Fibroblast of lung (primary cell): Measurements from ENCODE around the gene EIF4G2. TPM values are rescaled to one million over a fixed set of nuclear protein-coding genes. Genes with fewer than 3 reads are reported as not detected.

Experiments
- DNase-seq, 2 donors: peaks; one replicate each; pipeline versions ENCODE4 v3.0.0 to v3.0.0-alpha.2; 2010; ENCODE audit warnings: low read depth in 2 of 2
- H2AFZ ChIP-seq: 2 replicates; pipeline ENCODE4 v1.5.1; 2012; ENCODE audit warnings: low read length, control low read depth, inconsistent platforms
- H3K27ac ChIP-seq: 2 replicates; pipeline ENCODE4 v1.5.1; 2011; ENCODE audit warnings: low read length, control low read depth; ENCODE audit not compliant: insufficient read depth
- H3K27me3 ChIP-seq: 2 replicates; pipeline ENCODE4 v1.5.1; 2011; ENCODE audit warnings: mild to moderate bottlenecking, low read length; ENCODE audit not compliant: control insufficient read depth, insufficient read depth
- H3K36me3 ChIP-seq: 2 replicates; pipeline ENCODE4 v1.5.1; 2011; ENCODE audit warnings: low read length; ENCODE audit not compliant: control insufficient read depth, insufficient read depth
- H3K4me1 ChIP-seq: 2 replicates; pipeline ENCODE4 v1.5.1; 2011; ENCODE audit warnings: low read length; ENCODE audit not compliant: control insufficient read depth, insufficient read depth; ENCODE audit errors: extremely low read depth
- H3K4me2 ChIP-seq: 2 replicates; pipeline ENCODE4 v1.5.1; 2011; ENCODE audit warnings: low read length, control low read depth; ENCODE audit not compliant: insufficient read depth; ENCODE audit errors: extremely low read depth
- H3K4me3 ChIP-seq, 4 experiments: fragments of 200-600 bp in 1 of 4; sonication (generic) in 1 of 4; replicated peaks in 1 of 4; 2 replicates each; pipeline ENCODE4 v1.5.1; 2011 to 2016; ENCODE audit warnings: low read length in 4 of 4, low read depth in 3 of 4, mild to moderate bottlenecking in 3 of 4, control low read depth in 2 of 4, inconsistent platforms in 1 of 4, mixed read lengths in 1 of 4; ENCODE audit not compliant: insufficient read depth in 1 of 4; ENCODE audit errors: control extremely low read depth in 1 of 4
- H3K79me2 ChIP-seq: 2 replicates; pipeline ENCODE4 v1.5.1; 2012; ENCODE audit warnings: mild to moderate bottlenecking, low read length, inconsistent platforms; ENCODE audit not compliant: control insufficient read depth, insufficient read depth
- H3K9ac ChIP-seq: 2 replicates; pipeline ENCODE4 v1.5.1; 2011; ENCODE audit warnings: mild to moderate bottlenecking, low read length, control low read depth; ENCODE audit not compliant: insufficient read depth
- H3K9me3 ChIP-seq: 2 replicates; pipeline ENCODE4 v1.5.1; 2012; ENCODE audit warnings: low read depth, low read length; ENCODE audit not compliant: control insufficient read depth, insufficient read depth
- H4K20me1 ChIP-seq: 2 replicates; pipeline ENCODE4 v1.5.1; 2011; ENCODE audit warnings: low read length; ENCODE audit not compliant: control insufficient read depth, insufficient read depth; ENCODE audit errors: extremely low read depth
- CTCF ChIP-seq, 2 donors: IDR thresholded peaks in 1 of 2; conservative IDR thresholded peaks in 1 of 2; 1 replicate in 1 of 2; 2 replicates in 1 of 2; pipeline ENCODE4 v1.5.1; 2011 to 2012; ENCODE audit warnings: low read length in 2 of 2, control low read depth in 1 of 2, inconsistent platforms in 1 of 2, low read depth in 1 of 2, mild to moderate bottlenecking in 1 of 2
- EZH2 ChIP-seq: IDR thresholded peaks from 2 replicates; pipeline ENCODE4 v1.5.1; 2012; ENCODE audit warnings: low read length, control low read depth, mild to moderate bottlenecking; ENCODE audit errors: missing control alignments
- polyA plus RNA-seq, 2 donors: library from polyadenylated mRNA; depleted of rRNA in 1 of 2; stranded (reverse) in 1 of 2; unstranded in 1 of 2; fragments of >200 nt; gene quantifications; 2 replicates each; pipeline ENCODE4 v1.2.1, GENCODE V29; 2011 to 2012; ENCODE audit warnings: missing spikeins in 1 of 2
- total RNA-seq: library from RNA; depleted of rRNA; stranded (reverse); fragments of >200 nt; gene quantifications from 2 replicates; pipeline ENCODE4 v1.2.1, GENCODE V29; 2014

Gene EIF4G2
- total and polyA plus RNA-seq, 2 donors (not counting 1 experiment from before 2014, with no cell fraction given), result 964 to 1,178 TPM

DNA sequence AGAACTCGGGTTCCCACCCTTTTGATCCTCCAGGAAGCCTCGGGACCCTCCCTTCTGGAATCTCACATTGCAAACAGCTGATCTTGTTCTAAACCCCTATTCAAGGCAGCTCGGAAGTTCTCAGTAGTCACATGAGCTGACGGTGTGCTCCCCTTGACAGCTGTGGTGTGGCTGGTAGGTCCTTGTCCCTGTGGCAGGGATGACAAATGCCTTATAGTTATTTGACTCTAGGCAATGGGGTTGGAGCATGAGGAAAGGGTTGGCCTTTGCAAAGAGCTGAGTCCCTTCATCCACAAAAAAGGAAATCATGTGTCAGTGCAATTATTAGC is 23.6 kb downstream of the EIF4G2 start:
- no peak overlapping the region for H3K27ac ChIP-seq
- TF ChIP-seq EZH2 (no peak), CTCF (conservative IDR thresholded peaks at IDR 0.05 in 1 of 2, IDR thresholded peaks at IDR 0.05 in 1 of 2; ENCODE audit: low read depth in 1 of 2, low read length in 2 of 2) (no peak)
- H3K36me3 ChIP-seq, result peaks cover 1% of the 10 kb centered on the region
- no peaks in the 10 kb centered on the region for H4K20me1 ChIP-seq
- no peaks in the 10 kb centered on the region for H3K79me2 ChIP-seq
- H3K4me3 ChIP-seq, result no peak overlapping the region
- no peak for DNase-seq
- no peaks in the 10 kb centered on the region for H3K4me1 ChIP-seq
- no peaks in the 10 kb centered on the region for H3K27me3 ChIP-seq
- no peak overlapping the region for H3K9ac ChIP-seq
- no peak overlapping the region for H3K4me2 ChIP-seq
- no peaks in the 10 kb centered on the region for H3K9me3 ChIP-seq
- no peak overlapping the region for H2AFZ ChIP-seq

DNA sequence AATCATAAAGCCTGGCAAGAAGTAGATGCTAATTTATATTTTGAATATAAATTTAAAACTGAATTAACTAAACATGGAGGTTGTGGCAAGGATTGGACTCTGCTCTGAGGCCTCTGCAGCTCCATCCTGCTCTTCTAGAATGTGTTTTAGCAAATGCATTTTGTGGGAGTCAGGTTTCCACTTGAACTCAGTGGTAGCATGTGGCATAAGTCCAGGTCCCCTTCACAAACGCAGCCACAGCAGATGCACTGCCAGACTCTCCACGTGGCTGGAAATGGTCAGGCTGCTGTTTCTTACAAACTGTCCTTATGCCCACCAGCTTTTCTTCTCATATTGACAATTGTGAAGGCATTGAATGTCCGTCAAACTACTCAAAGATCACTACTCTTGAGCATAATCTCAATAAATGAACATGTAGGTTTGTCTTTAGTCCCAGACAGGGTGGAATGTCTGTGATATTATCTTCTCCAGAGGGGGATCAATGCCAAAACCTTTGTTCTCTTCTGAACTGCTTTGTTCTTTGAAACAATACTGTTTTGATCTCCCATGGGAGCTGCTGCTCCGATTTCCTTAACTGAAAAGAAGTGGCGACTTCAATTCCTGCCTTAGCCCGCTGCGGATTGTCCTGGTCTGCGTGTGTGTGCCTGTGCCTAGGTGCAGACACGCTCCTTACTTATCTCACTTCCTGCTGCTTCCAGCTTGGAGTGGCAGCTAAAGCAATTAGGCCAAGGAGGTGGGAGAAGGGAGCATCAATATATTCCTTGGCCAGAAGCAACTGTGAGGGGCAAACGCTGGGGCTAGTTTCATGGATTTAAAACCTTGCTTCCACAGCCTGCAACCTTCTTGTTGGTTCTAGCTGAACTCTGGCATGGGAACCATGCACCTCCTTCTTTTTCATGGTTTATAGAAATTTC is 24.2 kb downstream of the EIF4G2 start:
- no peak overlapping the region for H3K4me2 ChIP-seq
- H3K27ac ChIP-seq, result no peak overlapping the region
- no peaks in the 10 kb centered on the region for H4K20me1 ChIP-seq
- H3K4me3 ChIP-seq, result no peak overlapping the region
- no peak overlapping the region for H2AFZ ChIP-seq
- DNase-seq, result peak; percentile 34 to 70
- H3K36me3 ChIP-seq, result peaks cover 1% of the 10 kb centered on the region
- H3K9me3 ChIP-seq, result no peaks in the 10 kb centered on the region
- H3K4me1 ChIP-seq, result no peaks in the 10 kb centered on the region
- no peak for TF ChIP-seq EZH2
- H3K27me3 ChIP-seq, result no peaks in the 10 kb centered on the region
- H3K79me2 ChIP-seq, result no peaks in the 10 kb centered on the region
- no peak overlapping the region for H3K9ac ChIP-seq

DNA sequence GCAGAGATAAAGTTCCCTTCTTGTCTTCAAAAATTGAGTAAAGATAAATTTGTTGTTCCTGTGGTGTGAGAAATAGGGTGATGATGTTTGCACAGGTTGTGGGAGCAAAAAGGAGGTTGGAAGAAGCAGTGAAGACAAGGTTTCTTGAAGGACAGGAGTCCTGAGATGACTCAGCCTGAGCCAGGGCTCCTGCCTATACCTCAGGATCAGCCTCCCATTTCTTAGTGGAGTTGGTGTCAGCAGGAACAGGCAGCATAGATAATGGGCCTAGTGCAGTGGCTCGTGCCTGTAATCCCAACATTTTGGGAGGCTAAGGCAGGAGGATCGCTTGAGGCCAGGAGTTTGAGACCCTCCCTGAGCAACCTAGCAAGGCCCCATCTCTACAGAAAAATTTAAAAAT is 28.7 kb downstream of the EIF4G2 start:
- H4K20me1 ChIP-seq, result no peaks in the 10 kb centered on the region
- no peak overlapping the region for H3K4me3 ChIP-seq
- no peak for TF ChIP-seq EZH2
- TF ChIP-seq CTCF (conservative IDR thresholded peaks at IDR 0.05 in 1 of 2, IDR thresholded peaks at IDR 0.05 in 1 of 2; ENCODE audit: low read depth in 1 of 2, low read length in 2 of 2), result no peak
- H3K9ac ChIP-seq, result no peak overlapping the region
- H3K9me3 ChIP-seq, result no peaks in the 10 kb centered on the region
- H3K79me2 ChIP-seq, result no peaks in the 10 kb centered on the region
- peaks cover 10% of the 10 kb centered on the region for H3K36me3 ChIP-seq
- H3K27ac ChIP-seq, result no peak overlapping the region
- DNase-seq, result no peak
- no peak overlapping the region for H2AFZ ChIP-seq
- H3K4me1 ChIP-seq, result peaks cover 12% of the 10 kb centered on the region
- no peaks in the 10 kb centered on the region for H3K27me3 ChIP-seq
- H3K4me2 ChIP-seq, result no peak overlapping the region
